AG04449 (cell line): ENCODE data around the gene KCNMA1.

Experiments
- CTCF ChIA-PET: fragments of 350-600 bp; formaldehyde crosslinking; extraction: SDS; loops from one replicate; lab custom pipeline; 2021; ENCODE audit warnings: antibody characterized with exemption; lab: Yijun Ruan, JAX
- POLR2A ChIA-PET: fragments of 400-600, 350-600 bp; formaldehyde crosslinking; extraction: SDS; loops from one replicate; lab custom pipeline; 2020; ENCODE audit warnings: antibody characterized with exemption, inconsistent platforms; lab: Yijun Ruan, JAX
- DNase-seq: peaks from one replicate; pipeline ENCODE4 v3.0.0-alpha.2; 2010; ENCODE audit warnings: low read depth, low spot score
- H3K4me3 ChIP-seq: 2 replicates; pipeline ENCODE4 v1.5.1; 2011; ENCODE audit warnings: low read depth, mild to moderate bottlenecking, control low read depth, low read length
- TF ChIP-seq, protein P1 (sequence below): IDR thresholded peaks from one replicate; pipeline ENCODE4 v1.5.1; 2011; ENCODE audit warnings: mild to moderate bottlenecking, moderate library complexity, low read length, control low read depth, inconsistent platforms; ENCODE audit not compliant: insufficient read depth; ENCODE audit errors: missing control alignments

KCNMA1 gene

DNA sequence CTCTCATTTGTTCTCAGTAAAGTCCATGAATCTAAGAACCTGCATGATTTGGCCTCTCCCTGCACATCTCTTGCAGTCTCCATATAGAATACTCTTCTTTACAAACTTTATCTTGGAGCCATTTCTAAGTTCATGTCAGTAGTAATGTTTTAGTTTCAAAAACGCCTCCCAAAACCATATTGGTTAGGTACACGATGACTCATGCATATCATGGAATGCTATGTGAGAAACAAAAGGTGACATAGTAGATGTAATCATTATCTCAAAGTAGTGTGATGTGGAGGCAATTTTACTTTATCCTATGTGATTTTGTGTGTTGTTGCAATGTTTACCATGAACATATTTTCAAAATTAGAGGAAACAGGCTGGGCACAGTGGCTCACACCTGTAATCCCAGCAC lies 520.7 kb downstream of the KCNMA1 start:
- POLR2A ChIA-PET: no interaction called here
- CTCF ChIA-PET: no interaction called here
- TF ChIP-seq, protein P1, sequence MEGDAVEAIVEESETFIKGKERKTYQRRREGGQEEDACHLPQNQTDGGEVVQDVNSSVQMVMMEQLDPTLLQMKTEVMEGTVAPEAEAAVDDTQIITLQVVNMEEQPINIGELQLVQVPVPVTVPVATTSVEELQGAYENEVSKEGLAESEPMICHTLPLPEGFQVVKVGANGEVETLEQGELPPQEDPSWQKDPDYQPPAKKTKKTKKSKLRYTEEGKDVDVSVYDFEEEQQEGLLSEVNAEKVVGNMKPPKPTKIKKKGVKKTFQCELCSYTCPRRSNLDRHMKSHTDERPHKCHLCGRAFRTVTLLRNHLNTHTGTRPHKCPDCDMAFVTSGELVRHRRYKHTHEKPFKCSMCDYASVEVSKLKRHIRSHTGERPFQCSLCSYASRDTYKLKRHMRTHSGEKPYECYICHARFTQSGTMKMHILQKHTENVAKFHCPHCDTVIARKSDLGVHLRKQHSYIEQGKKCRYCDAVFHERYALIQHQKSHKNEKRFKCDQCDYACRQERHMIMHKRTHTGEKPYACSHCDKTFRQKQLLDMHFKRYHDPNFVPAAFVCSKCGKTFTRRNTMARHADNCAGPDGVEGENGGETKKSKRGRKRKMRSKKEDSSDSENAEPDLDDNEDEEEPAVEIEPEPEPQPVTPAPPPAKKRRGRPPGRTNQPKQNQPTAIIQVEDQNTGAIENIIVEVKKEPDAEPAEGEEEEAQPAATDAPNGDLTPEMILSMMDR: no peak
- no peak for DNase-seq
- H3K4me3 ChIP-seq: no peak overlapping the region

DNA sequence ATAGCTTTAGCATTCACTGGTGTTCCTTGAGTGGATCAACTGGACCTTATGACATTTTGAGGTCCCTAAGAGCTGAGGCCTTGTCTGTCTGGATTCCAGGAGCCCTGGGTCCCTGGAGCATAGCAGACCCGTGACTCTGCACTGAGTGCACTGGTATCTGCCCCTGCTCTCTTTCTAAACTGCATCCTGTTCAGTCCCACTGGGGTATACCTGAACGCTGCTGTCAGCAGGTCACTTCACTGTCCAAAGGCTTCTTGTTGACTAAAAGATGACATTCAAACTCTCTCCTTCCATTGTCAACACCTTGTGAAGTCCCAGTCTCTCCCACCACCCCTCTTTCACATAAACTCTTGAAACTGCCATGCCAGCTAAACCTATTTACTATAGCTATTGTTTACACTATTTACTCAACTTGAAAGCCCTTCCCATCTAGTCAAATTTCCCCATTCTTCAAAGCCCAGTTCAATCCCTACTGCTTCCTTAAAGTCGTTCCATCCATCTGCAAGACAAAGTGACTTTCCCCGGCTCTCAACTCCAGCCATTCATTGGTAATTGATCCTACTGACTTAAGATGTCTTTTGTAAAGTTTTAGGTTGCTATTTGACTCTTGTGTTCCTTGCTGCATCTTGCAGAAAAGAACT lies 523.3 kb downstream of the KCNMA1 start:
- CTCF ChIA-PET: interaction anchor here (1.6 to 2.4 kb wide), 5 partner anchors 9 to 597 kb away, joined by 6 to 9 read pairs (median 7); no protein-coding TSS in a partner anchor

DNA sequence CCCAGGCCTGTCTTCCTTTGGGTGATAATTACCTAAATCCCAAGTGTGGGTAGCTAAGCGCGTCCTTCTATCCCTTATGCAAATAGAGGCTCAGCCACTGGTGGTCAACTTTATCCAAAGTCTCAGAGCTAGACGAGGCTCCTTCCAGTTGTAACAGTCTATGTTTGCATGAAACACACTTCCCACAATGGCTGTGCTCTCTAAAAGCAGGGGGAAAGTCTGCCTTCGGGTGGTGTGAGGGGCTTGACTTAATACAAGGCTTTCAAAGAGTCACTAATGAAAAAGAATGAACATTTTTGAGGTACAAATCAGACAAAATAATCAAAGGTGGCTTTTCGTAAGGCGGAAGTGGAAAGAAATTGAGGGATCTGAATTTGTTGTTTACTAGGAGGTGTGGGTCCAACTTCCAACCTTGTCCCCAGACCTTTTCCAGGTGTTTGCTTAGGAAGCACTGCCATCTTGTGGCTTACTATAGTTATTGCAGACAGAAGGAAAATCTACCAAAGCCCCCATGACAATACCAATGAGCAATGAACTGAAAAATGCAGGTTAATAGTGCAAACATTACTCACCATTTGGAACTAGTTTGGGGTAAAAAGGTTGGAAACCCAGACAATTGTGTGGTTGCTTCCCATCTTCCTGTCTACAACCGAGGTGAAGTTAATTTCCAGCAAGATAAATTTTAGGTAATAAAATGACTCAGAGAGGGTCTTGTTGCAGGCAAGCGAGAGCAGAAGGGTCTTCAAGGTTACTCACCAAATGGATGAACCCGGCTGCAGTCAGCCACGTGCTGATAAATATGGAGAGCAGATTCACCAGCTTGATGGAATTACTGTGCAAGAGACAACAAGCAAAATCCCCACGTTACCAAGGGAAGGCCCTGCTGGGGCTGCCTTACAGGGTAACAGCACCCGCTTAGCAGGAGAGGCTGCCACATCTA lies 525.7 kb downstream of the KCNMA1 start:
- TF ChIP-seq, protein P1: peak; percentile 62
- H3K4me3 ChIP-seq: no peak overlapping the region
- DNase-seq: peak; percentile 52
- ChIA-PET POLR2A (interaction anchor here (1.0 kb wide), 1 partner anchor 35 kb away, joined by 4 read pairs; no protein-coding TSS in a partner anchor), CTCF (interaction anchor here (1.2 to 2.6 kb wide), 12 partner anchors 14 to 1713 kb away, joined by 3 to 10 read pairs (median 4); no protein-coding TSS in a partner anchor)

More for the DNA sequence above, 523.3 kb downstream of the KCNMA1 start:
- no peak for DNase-seq
- POLR2A ChIA-PET: no interaction called here
- TF ChIP-seq, protein P1: no peak
- no peak overlapping the region for H3K4me3 ChIP-seq

DNA sequence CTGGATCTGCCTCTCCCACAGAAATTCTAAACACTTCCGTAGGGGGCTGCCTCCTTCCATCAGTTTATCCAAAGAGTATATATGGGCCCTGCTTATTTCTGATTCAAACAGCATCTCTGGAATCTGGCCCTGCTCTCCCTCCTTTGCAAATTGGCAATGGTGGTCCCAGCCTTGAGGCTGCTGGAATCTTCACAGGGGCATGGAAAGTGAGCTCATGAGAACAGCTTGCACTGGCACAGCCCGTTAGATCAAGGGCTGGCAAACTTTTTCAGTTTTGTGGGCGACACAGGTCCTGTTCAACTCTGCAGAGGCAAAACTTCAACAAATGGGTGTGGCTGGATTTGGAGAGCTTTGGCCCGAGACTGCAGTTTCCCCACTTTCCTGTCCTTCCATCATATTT lies 526.9 kb downstream of the KCNMA1 start:
- TF ChIP-seq, protein P1: no peak
- H3K4me3 ChIP-seq: no peak overlapping the region
- CTCF ChIA-PET: interaction anchor here (1.2 to 2.6 kb wide), 8 partner anchors 15 to 1712 kb away, joined by 3 to 10 read pairs (median 4); no protein-coding TSS in a partner anchor
- POLR2A ChIA-PET: no interaction called here
- DNase-seq: no peak

DNA sequence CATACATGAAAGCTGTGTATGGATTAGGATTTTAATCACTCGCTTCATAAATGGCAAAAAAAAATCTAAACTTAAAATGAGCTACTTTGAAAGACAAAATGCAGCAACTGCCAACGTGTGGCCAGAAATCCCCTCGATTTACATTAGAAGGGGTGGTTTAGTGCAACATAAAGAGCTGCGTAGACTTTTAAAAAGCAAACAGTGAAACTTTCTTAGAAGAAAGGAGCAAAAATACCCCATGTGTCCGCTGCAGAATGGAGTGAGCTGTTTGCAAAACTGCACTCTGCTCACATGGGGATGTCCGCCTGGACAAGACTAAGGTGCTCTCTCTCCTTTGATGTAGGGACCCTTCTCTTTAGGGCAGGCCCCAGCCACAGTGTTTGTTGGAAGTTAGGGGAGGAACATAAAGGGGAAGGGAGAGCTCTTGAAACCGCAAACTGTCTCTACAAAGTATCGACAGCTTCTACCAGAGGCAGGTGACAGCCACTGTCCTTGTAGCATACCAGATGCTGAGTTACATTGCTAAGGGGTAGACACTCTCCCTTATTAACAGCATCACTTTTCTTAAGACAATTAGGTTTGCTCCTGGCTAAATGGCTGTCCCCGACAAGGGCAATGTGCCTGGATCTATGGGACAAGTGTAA lies 528.1 kb downstream of the KCNMA1 start:
- DNase-seq: no peak
- POLR2A ChIA-PET: no interaction called here

More for the DNA sequence above, 528.1 kb downstream of the KCNMA1 start:
- CTCF ChIA-PET: interaction anchor here (0.6 to 2.6 kb wide), 4 partner anchors 9 to 126 kb away, joined by 3 to 10 read pairs (median 4); no protein-coding TSS in a partner anchor
- TF ChIP-seq, protein P1: no peak
- no peak overlapping the region for H3K4me3 ChIP-seq
